ENCODE results near the gene NES.

Gene NES, protein sequence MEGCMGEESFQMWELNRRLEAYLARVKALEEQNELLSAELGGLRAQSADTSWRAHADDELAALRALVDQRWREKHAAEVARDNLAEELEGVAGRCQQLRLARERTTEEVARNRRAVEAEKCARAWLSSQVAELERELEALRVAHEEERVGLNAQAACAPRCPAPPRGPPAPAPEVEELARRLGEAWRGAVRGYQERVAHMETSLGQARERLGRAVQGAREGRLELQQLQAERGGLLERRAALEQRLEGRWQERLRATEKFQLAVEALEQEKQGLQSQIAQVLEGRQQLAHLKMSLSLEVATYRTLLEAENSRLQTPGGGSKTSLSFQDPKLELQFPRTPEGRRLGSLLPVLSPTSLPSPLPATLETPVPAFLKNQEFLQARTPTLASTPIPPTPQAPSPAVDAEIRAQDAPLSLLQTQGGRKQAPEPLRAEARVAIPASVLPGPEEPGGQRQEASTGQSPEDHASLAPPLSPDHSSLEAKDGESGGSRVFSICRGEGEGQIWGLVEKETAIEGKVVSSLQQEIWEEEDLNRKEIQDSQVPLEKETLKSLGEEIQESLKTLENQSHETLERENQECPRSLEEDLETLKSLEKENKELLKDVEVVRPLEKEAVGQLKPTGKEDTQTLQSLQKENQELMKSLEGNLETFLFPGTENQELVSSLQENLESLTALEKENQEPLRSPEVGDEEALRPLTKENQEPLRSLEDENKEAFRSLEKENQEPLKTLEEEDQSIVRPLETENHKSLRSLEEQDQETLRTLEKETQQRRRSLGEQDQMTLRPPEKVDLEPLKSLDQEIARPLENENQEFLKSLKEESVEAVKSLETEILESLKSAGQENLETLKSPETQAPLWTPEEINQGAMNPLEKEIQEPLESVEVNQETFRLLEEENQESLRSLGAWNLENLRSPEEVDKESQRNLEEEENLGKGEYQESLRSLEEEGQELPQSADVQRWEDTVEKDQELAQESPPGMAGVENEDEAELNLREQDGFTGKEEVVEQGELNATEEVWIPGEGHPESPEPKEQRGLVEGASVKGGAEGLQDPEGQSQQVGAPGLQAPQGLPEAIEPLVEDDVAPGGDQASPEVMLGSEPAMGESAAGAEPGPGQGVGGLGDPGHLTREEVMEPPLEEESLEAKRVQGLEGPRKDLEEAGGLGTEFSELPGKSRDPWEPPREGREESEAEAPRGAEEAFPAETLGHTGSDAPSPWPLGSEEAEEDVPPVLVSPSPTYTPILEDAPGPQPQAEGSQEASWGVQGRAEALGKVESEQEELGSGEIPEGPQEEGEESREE (N-terminal part only)

DNA sequence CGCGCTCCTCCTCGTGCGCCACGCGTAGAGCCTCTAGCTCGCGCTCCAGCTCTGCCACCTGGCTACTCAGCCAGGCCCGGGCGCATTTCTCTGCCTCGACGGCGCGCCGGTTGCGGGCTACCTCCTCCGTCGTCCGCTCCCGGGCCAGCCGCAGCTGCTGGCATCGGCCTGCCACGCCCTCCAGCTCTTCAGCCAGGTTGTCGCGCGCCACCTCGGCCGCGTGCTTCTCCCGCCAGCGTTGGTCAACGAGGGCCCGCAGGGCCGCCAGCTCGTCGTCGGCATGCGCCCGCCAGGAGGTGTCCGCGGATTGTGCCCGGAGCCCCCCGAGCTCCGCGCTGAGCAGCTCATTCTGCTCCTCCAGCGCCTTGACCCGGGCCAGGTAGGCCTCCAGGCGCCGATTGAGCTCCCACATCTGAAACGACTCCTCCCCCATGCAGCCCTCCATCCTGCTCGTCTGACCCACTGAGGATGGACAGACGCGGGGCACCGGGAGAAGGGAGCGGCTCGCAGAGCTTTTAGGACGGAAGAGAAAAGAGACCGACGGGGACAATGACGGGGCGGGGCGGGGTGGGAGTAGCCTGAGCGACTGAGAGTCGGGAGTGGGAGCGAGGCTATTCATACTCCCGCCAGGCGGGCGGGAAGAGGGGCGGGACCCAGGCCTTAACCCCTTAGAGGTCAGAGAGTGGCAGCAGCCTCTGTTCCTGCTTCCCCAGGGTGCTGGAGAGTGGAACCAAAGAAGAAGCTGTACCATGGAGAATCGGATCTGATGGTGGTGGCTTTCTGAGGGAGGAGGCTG, at the start of gene NES:
NES (minus strand) TSS at position 588 of the 796 bp plus-strand sequence; CDS start at position 445, 143 bp downstream.
- no peak for DNase-seq

DNA sequence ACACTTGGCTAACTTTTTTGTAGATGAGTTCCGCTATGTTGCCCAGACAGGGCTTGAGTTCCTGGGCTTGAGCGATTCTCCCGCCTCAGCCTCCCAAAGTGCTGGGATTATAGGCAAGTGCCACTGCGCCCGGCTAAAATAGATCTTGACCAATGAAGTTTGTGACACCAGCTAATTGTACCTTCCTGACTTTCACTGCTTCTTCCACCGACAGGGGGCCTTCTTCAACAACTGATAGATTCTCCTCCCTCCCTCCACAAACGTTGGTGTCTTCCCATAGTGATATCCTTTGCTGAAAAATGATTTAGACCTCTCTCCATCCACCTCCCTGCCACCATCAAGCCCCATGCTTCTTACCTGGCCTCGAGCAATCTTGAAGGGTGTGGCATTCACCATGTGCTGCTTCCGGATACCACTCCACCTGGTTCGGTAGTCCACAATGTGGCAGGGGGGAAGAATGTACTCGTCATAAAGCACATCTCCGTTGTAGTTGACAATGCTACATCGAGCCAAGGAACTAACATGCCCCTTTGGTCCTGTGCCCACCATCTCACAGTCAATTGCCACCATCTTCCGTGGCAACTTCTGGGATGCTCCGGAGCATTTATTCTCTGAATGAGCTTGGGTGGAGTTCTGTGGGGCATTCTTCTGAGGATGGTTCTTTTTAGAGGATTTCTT, 49.5 kb upstream of the NES start:
- DNase-seq: peak; percentile 60

DNA sequence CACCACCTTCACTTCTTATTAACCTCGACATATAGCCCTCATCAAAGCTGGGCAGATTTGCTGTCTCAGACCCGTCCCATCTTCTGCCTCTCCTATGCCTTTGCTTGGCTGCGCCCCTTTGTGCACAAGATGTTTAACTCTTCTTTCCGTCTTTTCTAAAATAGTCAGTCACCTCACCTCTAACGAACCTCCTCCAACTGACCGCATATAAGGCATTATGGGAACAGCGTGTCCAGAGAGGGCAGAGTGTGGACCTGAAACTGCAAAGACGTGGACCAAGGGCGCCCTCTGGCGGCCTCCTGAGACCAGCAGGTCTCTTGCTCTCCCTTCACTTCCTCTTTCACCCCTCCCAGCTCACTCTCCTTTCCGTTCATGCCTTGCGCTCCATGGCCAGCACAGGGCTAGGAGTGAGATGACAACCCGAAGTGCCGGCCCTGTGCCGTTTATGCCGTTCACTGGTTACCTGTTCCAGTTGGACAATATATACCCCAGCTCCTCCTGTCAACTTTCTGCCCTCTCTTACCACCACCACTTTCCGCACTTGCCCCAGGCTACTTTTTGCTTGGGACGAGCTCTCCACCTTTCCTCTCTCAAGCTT, 48.6 kb upstream of the NES start:
- peak; percentile 77 for DNase-seq

DNA sequence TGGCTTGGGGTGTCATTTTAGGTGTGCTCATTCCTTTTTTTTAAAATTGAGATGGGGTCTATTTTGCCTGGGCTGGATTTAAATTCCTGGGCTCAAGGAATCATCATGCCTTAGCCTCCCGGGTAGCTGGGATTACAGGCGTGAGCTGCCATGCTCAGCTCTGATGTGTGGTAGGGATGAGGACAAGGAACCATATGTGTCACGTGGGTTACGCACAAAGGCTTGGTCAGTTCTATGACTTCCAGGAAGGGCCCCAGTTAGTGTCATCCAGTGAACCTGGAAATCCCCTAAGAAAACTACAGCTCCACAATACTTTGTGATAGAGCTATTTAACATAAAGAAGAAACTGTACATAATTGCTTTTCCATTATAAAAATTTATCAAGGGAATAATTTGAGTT, 44.3 kb upstream of the NES start:
- DNase-seq: no peak

DNA sequence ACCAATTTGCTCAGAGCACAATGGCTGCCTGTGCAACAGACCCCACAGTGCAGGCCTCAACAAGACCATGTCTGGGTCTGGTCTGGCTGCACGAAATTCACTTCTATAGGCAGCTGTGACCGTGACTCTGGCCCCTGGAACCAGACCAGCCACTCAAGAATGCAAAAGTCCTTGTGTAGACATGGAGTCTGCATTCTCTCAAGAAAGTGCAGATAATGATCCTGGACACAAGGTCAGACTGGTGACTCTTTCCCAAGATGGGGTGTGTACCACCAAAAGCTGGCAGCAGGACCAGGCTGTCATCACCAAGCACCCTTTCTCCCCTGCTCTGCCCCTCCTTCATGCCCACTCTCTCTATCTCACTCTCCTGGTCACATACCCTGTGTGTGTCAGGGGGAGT, 43.9 kb upstream of the NES start:
- DNase-seq: no peak

DNA sequence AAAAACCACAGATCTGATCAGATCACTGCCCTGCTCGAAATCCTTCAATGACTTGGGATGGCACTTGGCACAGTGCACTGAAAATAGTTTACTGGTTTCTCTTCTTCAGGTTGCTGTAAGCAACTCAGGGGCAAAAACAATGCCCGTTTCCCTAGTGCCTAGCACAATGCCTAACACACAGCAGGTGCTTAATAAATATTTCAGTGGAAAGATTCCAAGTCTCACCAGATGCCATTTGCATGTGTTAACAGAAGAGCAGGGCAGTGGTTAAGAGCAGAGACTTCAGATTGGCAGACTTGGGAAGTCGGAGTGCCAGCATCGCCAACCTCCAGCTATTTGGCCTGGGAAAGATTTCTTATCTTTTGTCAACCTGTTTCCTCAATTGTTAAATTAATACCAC, 40.1 kb upstream of the NES start:
- DNase-seq: no peak

DNA sequence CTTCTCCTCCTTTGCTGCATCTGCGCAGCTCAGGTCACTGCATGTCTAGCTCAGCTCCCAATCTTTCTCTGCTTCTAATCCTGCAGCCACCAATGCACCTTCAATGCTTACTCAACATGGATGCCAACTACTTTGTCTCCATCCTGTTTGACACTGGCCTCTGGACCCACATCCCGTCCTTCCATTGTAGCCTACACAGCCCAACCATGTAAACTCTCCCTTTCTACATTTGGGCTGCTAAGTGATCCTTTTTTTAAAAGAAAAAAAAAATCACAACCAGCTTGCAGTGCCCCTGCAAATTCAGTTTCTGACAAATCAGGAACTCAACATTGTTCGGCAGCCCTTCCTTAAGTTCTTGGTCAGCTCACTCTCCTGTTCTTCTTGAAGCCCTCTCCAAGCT, 37.6 kb upstream of the NES start:
- no peak for DNase-seq

DNA sequence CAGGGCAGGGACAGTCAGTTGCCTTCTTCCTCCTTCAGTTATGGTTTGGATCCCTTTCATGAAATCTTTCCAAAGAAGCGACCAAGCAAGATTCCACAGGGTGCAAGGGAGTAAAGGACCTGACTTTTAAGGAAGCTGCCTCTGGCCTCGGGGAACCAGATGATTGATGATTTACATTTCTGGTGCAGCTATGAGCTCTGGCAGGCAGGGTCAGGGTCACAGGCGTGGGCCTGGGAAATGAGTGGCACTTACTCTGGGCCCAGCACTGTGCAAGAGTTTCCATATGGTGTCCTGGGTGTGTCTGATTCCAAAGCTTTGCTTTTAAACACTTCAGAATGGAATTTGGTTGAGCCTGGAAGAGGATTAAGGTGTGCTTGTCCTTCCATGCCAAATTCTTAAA, 35.4 kb upstream of the NES start:
- DNase-seq: no peak

DNA sequence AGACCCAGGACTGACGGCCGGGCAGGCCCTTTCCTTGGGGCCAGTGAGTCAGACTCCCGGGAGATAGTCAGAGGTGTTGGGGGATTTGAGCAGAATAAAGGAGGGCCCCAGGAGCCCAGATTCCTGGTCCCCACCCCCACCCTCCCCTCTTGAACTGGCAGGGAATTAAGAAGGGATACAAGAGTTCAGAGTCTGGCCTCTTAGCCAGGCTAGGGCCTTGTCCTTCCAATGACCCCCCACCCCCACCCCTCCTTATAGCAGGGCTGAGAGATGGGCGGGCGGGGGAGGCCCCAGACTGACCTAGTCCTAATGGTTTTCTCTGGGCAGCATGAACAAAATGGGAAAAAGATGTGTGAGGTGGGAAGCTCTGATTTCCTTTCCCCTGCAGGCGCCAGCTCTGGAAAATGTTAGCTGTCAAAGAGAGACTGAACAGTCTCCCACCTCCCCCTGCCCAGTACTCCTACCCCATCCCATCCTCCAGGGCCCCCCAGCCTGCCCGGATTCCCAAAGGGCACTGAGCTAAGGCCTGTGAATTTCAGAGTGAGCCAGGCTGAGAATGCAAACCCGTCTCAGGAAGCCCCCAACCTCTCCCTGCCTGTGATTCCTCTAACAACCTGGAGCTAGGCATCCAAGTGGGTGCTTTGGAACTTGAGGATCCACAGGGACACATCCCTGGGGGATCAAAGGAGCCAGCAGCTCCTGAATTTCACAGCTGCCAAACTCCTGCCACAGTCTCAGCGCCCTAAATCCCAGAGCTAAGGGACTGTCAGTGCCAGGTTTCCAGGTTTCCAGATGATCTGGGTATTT, 34.0 kb upstream of the NES start:
- DNase-seq: no peak

DNA sequence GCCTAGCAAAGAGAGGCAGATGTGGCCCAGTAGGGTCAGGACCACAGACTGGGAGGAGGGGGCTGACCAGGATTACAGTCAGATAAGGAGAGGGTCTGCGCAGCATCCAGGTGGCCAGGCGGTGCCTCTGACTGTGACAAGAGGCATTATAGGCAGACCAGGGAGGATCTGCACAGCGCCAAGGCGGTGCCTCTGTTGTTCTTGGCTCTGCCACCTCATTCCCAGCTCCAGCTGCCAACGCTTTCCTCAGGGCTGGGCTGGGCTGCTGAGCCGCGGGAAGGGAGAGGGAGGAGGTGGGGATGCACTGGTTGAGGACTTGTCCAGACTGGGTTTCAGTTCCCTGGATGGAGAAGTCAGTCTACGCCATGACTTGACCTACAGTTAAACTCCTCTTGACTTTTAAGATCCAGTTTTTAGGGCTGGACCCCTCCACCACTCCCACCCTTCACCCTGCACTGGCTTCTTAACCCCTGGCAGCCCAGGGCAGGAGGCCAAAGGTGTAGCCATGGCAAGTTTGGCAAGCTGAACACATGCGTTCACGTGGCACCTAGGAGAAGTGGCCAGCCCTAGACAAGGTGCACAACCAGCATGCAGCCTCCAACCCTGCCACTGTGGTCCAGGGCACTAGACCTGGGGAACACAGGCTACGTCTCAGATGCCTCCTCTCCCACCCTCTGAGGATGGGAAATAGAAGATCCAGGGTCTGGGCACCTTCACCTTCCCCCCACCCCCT, 32.7 kb upstream of the NES start:
- DNase-seq: no peak

DNA sequence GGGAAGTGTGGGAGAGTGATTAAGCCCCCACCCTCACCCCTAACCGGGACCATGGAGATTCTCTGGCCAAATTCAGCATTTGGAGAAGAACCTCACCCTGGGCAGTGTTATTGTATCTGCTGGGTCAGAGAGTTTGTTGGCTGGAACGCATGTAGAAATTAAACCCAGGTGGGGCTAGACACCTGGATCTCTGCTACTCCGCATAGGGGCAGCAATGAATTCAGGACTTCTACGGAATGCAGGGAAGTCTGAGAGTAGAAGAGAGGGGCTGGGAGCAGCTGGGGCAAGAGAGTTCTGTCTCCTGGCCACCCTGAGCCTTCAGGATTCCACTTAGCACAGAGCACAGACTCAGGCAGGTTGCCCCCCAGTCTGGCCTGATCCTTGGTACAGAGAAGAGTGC, 31.8 kb upstream of the NES start:
- DNase-seq: no peak

DNA sequence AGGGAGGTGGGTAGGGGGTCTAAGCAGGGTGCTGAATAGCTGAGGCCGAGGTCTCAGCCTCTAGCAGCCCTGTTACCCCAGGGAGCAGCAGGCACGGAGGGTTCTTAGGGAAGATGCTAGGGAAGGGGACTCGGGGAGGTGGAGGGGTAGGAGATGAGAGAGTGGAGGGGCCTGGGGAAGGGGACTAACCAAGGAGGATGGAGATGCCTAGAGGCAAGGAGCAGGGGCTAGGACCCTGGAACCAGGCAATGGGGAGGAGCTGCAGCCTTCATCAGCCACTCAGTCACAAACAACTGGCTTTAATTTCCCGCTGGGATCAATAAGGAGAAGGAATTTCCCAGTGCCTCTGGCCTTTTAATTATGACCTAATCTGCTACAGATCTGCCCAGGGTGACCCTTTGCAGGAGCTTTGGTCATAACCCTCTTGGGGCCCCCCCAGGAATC, 31.0 kb upstream of the NES start:
- DNase-seq: no peak

DNA sequence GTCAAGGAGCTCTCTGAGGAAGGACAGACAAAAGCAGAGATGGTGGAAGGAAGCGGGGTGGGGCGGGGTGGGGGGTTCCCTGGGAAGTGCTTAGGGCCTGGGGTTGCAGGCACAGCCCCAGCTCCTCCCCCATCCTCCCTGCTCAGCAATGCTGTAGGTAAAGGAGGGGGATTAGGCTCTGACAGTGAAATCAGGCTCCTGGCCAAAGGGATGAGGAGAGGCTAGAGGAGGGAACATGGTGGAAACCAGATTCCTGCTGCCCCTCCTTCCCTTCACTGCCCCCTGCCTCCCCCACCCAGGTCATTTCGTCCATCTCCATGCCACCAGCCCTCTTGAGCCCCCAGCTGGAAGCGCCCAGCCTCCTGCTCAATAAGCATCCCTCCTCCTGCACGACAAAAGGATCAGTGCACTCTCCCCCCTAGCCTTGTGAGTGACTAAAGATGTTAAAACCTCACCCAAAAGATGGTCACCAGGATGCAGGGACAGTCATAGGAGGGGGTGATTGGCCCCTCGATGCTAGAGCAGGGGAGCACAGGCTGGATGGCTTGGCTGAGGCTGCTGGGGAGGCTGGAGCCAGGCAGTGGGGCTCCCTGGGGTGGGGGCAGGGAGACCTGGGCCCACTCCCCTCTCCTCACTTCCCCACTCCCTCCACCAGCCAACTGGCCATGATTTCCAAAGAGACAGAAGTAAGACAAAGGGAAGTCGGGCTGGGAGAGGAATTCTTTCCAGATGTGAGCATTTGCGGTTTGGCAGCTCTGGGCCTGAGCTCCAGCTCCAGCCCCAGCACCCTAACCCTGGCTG, 30.4 kb upstream of the NES start:
- no peak for DNase-seq

DNA sequence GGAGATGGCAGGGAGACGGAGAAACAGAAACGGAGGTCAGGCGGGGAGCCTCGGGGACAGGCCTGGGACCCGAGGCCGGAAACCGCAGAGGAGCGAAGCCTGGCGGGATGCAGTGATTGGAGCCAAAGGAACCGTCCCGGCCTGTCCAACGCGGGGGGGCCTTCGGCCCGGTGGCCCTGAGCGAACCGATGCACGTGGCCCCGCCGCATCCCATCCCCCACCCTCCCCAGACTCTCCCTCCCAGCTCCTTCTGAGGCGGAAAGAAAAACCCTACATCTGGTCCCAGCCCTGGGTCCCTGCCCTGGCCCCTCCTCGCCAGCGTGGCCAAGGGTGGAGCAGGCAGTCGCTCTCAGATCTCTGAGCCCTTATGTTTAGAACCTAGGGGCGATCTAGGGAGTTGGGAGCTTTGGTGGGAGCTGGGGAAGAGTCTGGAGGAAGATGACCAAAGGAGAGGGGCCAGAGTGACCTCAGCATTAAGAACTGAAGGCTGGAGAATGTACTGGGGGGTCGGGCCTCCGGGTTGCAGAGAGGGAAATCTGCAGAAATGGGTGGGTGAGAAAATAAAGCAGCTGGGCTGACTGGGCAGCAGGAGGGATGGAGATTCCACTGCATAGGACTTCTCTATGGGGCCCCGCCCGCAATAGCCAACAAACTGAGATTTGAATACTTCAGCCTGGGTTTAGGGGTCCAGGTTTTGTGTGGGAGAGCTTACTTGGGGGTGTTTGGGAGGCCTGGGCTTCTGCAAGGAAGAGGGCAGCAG, 29.6 kb upstream of the NES start:
- DNase-seq: no peak

DNA sequence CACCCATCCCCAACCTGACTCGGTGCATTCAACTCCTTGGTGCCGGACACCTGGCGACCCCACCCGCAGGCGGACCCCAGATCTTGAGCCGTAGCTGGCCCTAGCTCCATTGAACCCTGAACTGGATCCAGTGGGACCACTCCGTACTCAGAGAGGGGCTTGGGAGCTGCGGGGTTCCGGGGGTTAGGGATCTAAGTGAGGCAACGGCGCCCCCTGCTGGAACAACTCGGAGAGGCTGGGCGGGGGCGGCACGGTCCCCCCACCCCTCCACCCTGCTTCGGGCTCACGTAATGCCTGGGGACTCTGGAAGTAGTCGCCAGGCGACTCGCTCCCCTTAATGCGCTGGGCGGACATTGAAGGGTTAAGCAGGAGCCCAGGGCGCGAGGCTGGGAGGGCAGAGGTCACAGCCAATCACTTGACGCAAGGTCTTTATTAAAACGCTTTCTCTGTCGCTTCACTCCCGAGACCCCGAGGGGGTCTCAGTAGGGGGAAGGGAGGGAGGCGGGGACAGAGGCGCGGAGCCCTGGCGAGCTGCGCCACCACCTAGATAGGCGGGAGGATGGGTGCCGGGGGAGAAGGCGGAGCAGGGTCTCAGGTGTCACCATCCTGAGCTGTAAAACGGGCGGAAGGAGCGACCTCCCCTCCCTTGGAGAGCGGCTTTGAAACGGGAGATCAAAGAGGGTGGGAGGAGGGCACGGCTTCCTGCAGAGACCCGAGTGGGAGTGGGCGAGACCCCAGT, 28.9 kb upstream of the NES start:
- no peak for DNase-seq

DNA sequence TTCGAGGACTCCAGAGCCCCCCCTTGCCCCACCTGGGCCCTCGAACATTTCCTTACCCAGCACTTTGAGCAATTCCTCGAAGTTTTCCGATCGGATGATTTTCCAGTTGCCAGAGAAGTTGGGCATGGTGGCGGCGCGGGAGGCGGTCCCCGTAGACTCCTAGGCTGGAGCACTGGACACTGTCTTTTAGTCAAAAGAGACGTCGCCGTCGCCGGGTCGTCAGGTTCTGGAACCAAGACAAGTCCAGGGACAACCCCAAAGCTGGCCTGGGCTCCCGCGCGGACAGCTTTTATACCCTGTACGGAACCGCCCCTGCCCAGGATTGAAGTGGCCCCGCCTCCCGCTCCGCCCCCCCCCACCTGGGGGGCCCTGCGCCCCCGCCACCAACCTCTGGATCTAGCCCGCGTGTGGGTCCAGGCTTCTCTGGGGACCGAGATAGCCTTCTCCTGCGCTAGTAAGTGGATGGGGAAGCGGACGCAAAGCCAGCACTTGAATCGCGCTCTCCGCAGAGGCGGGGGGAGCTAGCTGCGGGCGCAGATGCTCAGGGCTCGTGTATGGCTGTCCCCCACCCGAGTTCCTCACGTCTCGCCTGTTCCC, 28.2 kb upstream of the NES start, which contains the start of gene CRABP2:
CRABP2 (minus strand) TSS at position 263 of the 597 bp plus-strand sequence; CDS start at position 126, 137 bp downstream.
- DNase-seq: no peak

DNA sequence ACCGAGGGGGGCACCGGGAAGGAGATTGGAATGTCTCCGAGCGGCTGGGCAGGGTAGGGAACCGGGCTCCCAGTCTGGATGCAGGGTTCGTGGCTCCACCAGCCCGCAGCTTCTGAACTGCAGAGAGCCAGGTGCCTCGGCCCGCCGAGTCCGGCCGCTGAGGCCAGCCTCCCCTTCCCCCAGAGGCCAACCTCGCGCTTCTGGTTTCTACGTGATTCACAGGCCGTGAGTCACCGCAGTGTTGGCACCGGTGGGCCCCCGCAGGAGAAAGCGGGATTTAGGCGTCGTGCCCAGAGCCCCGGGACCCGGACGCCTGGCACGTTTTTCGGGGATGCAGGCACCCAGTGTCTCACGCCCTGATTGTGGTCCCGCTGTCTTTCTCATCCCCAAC, 27.7 kb upstream of the NES start:
- no peak for DNase-seq

Data from GF-D8 (cell line).